Activated CD8-positive, alpha-beta T cell treated with anti-CD3 and anti-CD28 coated beads for 36 hours (primary cell): ENCODE results near the gene BMP8B. TPM values are rescaled to one million over a fixed set of nuclear protein-coding genes. Genes with fewer than 3 reads are reported as not detected.
A peak's percentile ranks its signal among the peaks of the same experiment; 100 is the strongest.

Experiments
- ATAC-seq: fragments of 200-7000 bp; cut with Tn5 transposase; one replicate; pipeline ENCODE4 v1.10.0; 2021; ENCODE audit warnings: mild to moderate bottlenecking, moderate library complexity
- CTCF ChIA-PET: fragments of 350-600 bp; sonication (Branson Sonifier 250); formaldehyde crosslinking; loops from one replicate; lab custom pipeline; 2021; ENCODE audit warnings: antibody characterized with exemption; lab: Charles Lee
- POLR2A ChIA-PET: fragments of 350-600 bp; sonication (Branson Sonifier 250); formaldehyde crosslinking; loops from one replicate; lab custom pipeline; 2021; ENCODE audit warnings: antibody characterized with exemption; lab: Charles Lee
- DNase-seq: peaks from one replicate; pipeline ENCODE4 v3.0.0-alpha.2; 2020
- H3K27ac Mint-ChIP-seq: one replicate; pipeline ENCODE4 v1.8.0; 2021; ENCODE audit warnings: mild to moderate bottlenecking, mixed read lengths
- H3K27me3 Mint-ChIP-seq: one replicate; pipeline ENCODE4 v1.8.0; 2021; ENCODE audit warnings: mixed read lengths
- H3K36me3 Mint-ChIP-seq: one replicate; pipeline ENCODE4 v1.8.0; 2021; ENCODE audit warnings: low read depth, mixed read lengths
- H3K4me1 Mint-ChIP-seq: one replicate; pipeline ENCODE4 v1.8.0; 2021; ENCODE audit warnings: low read depth, mixed read lengths
- H3K4me3 Mint-ChIP-seq: one replicate; pipeline ENCODE4 v1.8.0; 2021; ENCODE audit warnings: mild to moderate bottlenecking, moderate library complexity, mixed read lengths
- H3K9me3 Mint-ChIP-seq: one replicate; pipeline ENCODE4 v1.8.0; 2021; ENCODE audit warnings: mixed read lengths
- CTCF ChIP-seq: fragments of 200-600 bp; IDR thresholded peaks from one replicate; pipeline ENCODE4 v1.8.0; 2022; ENCODE audit warnings: antibody characterized with exemption, mild to moderate bottlenecking
- intact Hi-C: fragments of 100-400 bp; cut with micrococcal nuclease; formaldehyde crosslinking; loops from one replicate; pipeline ENCODE4 v1.10.0; 2022
- total RNA-seq, 2 experiments: library from RNA; stranded (reverse); gene quantifications; one replicate each; pipeline ENCODE4 v1.2.3, GENCODE V29; 2021

Gene BMP8B
- total RNA-seq, 2 experiments from 2014 or later, result 0.36 to 0.51 TPM

GRCh38 chr1:39816415-39817090 lies 27.9 kb upstream of the BMP8B start:
- TF ChIP-seq CTCF, result peak; percentile 77
- Mint-ChIP-seq H3K9me3 (no peaks in the 10 kb centered on the region), H3K4me1 (peaks cover 14% of the 10 kb centered on the region), H3K27me3 (peaks cover 16% of the 10 kb centered on the region), H3K36me3 (no peaks in the 10 kb centered on the region), H3K27ac (no peak overlapping the region), H3K4me3 (peak overlapping the region; percentile 39)
- ChIA-PET POLR2A (interaction anchor here (1.0 to 1.2 kb wide), 2 partner anchors 86 to 195 kb away, joined by 3 to 6 read pairs; partner anchors contain the start of gene MYCL), CTCF (interaction anchor here (0.7 to 4.1 kb wide), 17 partner anchors 16 to 229 kb away, joined by 3 to 36 read pairs (median 4); partner anchors contain the start of gene MYCL)
- DNase-seq, result peak; percentile 69
- intact Hi-C loops, result loop anchor here (5.0 to 10.0 kb wide), 3 partner anchors 86 to 218 kb away; partner anchors contain the start of gene MYCL
- ATAC-seq, result peak; percentile 82

GRCh38 chr1:39812913-39813312 lies 24.2 kb upstream of the BMP8B start:
- intact Hi-C loops, result loop anchor here (10.0 kb wide), 1 partner anchor 222 kb away; no protein-coding TSS in a partner anchor
- H3K36me3 Mint-ChIP-seq, result no peaks in the 10 kb centered on the region
- ChIA-PET CTCF (no interaction called here), POLR2A (no interaction called here)
- no peak for DNase-seq
- no peaks in the 10 kb centered on the region for H3K9me3 Mint-ChIP-seq
- H3K4me1 Mint-ChIP-seq, result peaks cover 14% of the 10 kb centered on the region
- no peak for TF ChIP-seq CTCF
- H3K27me3 Mint-ChIP-seq, result peaks cover 7% of the 10 kb centered on the region
- ATAC-seq, result no peak
- H3K27ac Mint-ChIP-seq, result no peak overlapping the region
- H3K4me3 Mint-ChIP-seq, result no peak overlapping the region

GRCh38 chr1:39808784-39809517 lies 20.3 kb upstream of the BMP8B start:
- POLR2A ChIA-PET, result no interaction called here
- H3K36me3 Mint-ChIP-seq, result peaks cover 3% of the 10 kb centered on the region
- no peak for TF ChIP-seq CTCF

GRCh38 chr1:39805385-39805784 lies 16.7 kb upstream of the BMP8B start:
- no peak for TF ChIP-seq CTCF
- POLR2A ChIA-PET, result interaction anchor here (0.6 kb wide), 1 partner anchor 1699 kb away, joined by 4 read pairs; no protein-coding TSS in a partner anchor
- DNase-seq, result no peak
- H3K9me3 Mint-ChIP-seq, result peaks cover 3% of the 10 kb centered on the region
- no peak overlapping the region for H3K27ac Mint-ChIP-seq
- CTCF ChIA-PET, result interaction anchor here (1.5 kb wide), 1 partner anchor 97 kb away, joined by 3 read pairs; no protein-coding TSS in a partner anchor
- no peaks in the 10 kb centered on the region for H3K27me3 Mint-ChIP-seq
- H3K4me1 Mint-ChIP-seq, result no peaks in the 10 kb centered on the region
- ATAC-seq, result no peak
- H3K4me3 Mint-ChIP-seq, result no peak overlapping the region
- peaks cover 3% of the 10 kb centered on the region for H3K36me3 Mint-ChIP-seq
- intact Hi-C loops, result no loop called here

More at GRCh38 chr1:39808784-39809517, 20.3 kb upstream of the BMP8B start:
- Mint-ChIP-seq H3K9me3 (peaks cover 3% of the 10 kb centered on the region), H3K4me1 (no peaks in the 10 kb centered on the region), H3K4me3 (no peak overlapping the region), H3K27me3 (no peaks in the 10 kb centered on the region), H3K27ac (no peak overlapping the region)
- intact Hi-C loops, result no loop called here
- CTCF ChIA-PET, result no interaction called here
- no peak for ATAC-seq
- DNase-seq, result no peak
